Sigmoid colon (tissue), 4 donors: ENCODE measurements around the gene ADAMTS6.

Experiments
- POLR2A ChIP-seq, 2 donors: fragments of 450-650 bp; IDR thresholded peaks; one replicate each; pipeline ENCODE4 v1.6.1; 2016; ENCODE audit warnings: antibody characterized with exemption in 2 of 2, mild to moderate bottlenecking in 2 of 2, moderate library complexity in 2 of 2
- POLR2AphosphoS5 ChIP-seq, 4 donors: sonication (generic); formaldehyde crosslinking; IDR thresholded peaks; one replicate each; pipeline ENCODE4 v1.6.1; 2017; ENCODE audit warnings: antibody characterized with exemption in 4 of 4
- TF ChIP-seq, protein P1 (sequence below), 4 experiments: fragments of 450-650 bp in 3 of 4; fragments of 200-600 bp in 1 of 4; IDR thresholded peaks; one replicate each; pipeline ENCODE4 v1.5.1; 2016 to 2019; ENCODE audit warnings: antibody characterized with exemption in 4 of 4, mild to moderate bottlenecking in 3 of 4, moderate library complexity in 2 of 4

DNA sequence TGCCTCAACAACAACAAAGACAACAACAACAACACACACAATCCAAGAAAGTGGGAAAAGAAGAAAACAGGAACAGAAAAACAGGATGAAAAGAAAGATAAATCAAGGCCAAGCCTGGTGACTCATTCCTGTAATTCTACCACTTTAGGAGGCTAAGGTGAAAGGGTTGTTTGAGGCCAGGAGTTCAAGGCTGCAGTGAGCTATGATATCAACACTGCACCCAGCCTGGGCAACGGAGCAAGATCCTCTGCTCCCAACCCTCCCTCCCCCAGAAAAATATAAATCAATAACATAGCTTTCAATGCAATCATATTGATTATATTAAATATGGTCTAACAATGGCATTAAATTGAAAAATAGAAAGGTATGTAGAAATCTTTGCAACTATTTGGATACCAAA is 49.2 kb upstream of the ADAMTS6 start:
- TF ChIP-seq POLR2AphosphoS5 (IDR thresholded peaks at IDR 0.05) (no peak), POLR2A (IDR thresholded peaks at IDR 0.05) (no peak)
- TF ChIP-seq, protein P1, sequence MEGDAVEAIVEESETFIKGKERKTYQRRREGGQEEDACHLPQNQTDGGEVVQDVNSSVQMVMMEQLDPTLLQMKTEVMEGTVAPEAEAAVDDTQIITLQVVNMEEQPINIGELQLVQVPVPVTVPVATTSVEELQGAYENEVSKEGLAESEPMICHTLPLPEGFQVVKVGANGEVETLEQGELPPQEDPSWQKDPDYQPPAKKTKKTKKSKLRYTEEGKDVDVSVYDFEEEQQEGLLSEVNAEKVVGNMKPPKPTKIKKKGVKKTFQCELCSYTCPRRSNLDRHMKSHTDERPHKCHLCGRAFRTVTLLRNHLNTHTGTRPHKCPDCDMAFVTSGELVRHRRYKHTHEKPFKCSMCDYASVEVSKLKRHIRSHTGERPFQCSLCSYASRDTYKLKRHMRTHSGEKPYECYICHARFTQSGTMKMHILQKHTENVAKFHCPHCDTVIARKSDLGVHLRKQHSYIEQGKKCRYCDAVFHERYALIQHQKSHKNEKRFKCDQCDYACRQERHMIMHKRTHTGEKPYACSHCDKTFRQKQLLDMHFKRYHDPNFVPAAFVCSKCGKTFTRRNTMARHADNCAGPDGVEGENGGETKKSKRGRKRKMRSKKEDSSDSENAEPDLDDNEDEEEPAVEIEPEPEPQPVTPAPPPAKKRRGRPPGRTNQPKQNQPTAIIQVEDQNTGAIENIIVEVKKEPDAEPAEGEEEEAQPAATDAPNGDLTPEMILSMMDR (IDR thresholded peaks at IDR 0.05): no peak
